NCI-H226 (cell line): ENCODE measurements around the gene FNIP2.
"Not testable (repeated sequence)": the region's sequence is repeated elsewhere in the genome, so short reads cannot be mapped to it uniquely, and the experiment has no call there.

Experiments
- DNase-seq: peaks from one replicate; pipeline ENCODE4 v3.0.0-alpha.2; 2015

Gene FNIP2

GRCh38 chr4:158875026-158875425 is 106.2 kb downstream of the FNIP2 start:
- DNase-seq: no peak

- no peak for DNase-seq
Observed at GRCh38 chr4:158875455-158875854, 106.6 kb downstream of the FNIP2 start.

- no peak for DNase-seq
Observed at GRCh38 chr4:158877069-158877468, 108.2 kb downstream of the FNIP2 start.

- DNase-seq: not testable (repeated sequence)
Observed at GRCh38 chr4:158882142-158882541, 113.3 kb downstream of the FNIP2 start.

- peak; percentile 14 for DNase-seq
Observed at GRCh38 chr4:158884280-158884679, 115.5 kb downstream of the FNIP2 start.

- no peak for DNase-seq
Observed at GRCh38 chr4:158885564-158885963, 116.7 kb downstream of the FNIP2 start.

- no peak for DNase-seq
Observed at GRCh38 chr4:158890294-158890693, 121.5 kb downstream of the FNIP2 start.

GRCh38 chr4:158891256-158891655 is 122.4 kb downstream of the FNIP2 start:
- DNase-seq: no peak

- DNase-seq: no peak
Observed at GRCh38 chr4:158894826-158895225, 126.0 kb downstream of the FNIP2 start.

GRCh38 chr4:158895797-158896576 is 127.2 kb downstream of the FNIP2 start:
- no peak for DNase-seq

- DNase-seq: not testable (repeated sequence)
Observed at GRCh38 chr4:158896577-158897238, 127.9 kb downstream of the FNIP2 start.

- not testable (repeated sequence) for DNase-seq
Observed at GRCh38 chr4:158900408-158900807, 131.6 kb downstream of the FNIP2 start.

GRCh38 chr4:158902280-158903078 is 133.7 kb downstream of the FNIP2 start:
- peak; percentile 21 for DNase-seq

- no peak for DNase-seq
Observed at GRCh38 chr4:158903079-158903456, 134.2 kb downstream of the FNIP2 start.

- no peak for DNase-seq
Observed at GRCh38 chr4:158903472-158904043, 134.7 kb downstream of the FNIP2 start.

- no peak for DNase-seq
Observed at GRCh38 chr4:158904815-158905214, 136.0 kb downstream of the FNIP2 start.

GRCh38 chr4:158906073-158906472 is 137.2 kb downstream of the FNIP2 start:
- DNase-seq: no peak

- DNase-seq: no peak
Observed at GRCh38 chr4:158912390-158912789, 143.6 kb downstream of the FNIP2 start.

GRCh38 chr4:158912806-158913205 is 144.0 kb downstream of the FNIP2 start:
- no peak for DNase-seq

- no peak for DNase-seq
Observed at GRCh38 chr4:158913766-158914165, 144.9 kb downstream of the FNIP2 start.

GRCh38 chr4:158914218-158914617 is 145.4 kb downstream of the FNIP2 start:
- peak; percentile 43 for DNase-seq

GRCh38 chr4:158915683-158916241 is 146.9 kb downstream of the FNIP2 start:
- DNase-seq: no peak

- not testable (repeated sequence) for DNase-seq
Observed at GRCh38 chr4:158920452-158920996, 151.7 kb downstream of the FNIP2 start.
